GM19372 (cell line): ENCODE data around the gene HSFX1.

Experiments used
- ATAC-seq: cut with Tn5 transposase; IDR thresholded peaks from one replicate; pipeline ENCODE4 v1.9.1; 2021; ENCODE audit warnings: mild to moderate bottlenecking, low read depth, moderate library complexity; ENCODE audit not compliant: unreplicated experiment

HSFX1 gene

DNA sequence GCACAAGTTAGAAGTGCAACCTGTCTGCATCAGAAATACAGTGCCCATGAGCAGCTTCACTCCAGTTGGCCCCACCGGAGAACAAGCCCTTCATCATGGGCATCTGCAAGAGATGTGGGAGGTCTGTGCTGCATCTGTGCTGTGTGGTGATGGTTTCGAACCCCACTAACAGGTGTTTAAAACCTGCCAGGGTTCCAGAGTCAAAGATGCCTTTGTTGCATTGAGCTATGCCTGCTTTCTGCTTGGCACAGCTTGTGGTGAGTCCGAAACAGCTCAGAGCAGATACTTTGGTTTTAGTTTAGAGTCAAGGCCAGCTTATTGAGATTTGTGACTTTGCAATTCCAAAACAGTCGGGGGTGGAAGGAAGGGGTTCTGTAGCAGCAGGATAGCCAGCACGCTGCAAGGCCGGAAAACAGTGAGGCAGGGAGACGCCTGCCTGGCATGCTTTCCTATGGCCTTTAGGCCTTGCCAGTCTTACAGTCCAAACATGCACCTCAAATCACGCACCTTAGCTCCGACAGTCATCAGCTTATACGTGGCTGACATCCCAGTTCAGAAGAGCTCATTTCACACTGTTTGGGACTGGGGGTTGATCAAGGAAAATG is 29.7 kb downstream of the HSFX1 start:
- no peak for ATAC-seq

DNA sequence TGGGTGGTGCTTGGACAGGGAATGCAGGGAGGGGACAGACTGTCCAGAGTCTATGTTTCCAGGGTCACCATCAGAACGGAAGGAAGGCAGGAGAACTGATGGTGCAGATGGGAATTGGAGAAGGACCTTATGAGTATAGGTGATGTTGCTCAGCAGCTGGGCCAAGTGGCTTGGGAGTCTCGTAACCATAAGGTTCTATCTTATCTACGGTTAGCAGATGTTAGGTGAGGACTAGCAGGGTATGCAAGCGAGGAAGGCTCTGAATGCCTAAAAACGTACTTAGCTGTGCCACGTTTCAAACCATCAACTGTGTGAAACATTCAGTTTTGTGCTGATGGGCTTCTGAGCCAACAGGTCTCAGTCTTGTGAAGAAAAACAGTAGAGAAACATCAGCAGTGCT is 30.2 kb downstream of the HSFX1 start:
- ATAC-seq, result no peak

DNA sequence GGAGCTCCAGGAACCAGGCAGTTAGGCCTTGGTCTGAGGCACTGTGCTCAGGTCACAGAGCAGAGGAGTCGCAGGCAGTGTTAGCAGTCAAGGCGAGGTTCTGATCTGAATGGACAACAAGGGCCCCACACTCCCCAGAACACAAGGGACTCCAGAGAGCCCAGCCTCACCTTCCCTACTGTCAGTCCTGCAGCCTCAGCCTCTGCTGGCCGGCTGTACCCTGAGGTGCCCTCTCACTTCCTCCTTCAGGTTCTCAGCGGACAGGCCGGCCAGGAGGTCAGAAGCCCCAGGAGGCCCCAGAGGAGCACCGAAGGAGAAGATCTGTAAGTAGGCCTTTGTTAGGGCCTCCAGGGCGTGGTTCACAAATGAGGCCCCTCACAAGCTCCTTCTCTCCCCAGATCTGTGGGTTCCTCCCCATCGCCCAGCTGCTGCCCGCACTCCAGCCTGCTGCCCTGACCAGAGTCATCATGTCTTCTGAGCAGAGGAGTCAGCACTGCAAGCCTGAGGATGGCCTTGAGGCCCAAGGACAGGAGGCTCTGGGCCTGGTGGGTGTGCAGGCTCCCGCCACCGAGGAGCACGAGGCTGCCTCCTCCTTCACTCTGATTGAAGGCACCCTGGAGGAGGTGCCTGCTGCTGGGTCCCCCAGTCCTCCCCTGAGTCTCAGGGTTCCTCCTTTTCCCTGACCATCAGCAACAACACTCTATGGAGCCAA is 34.0 kb downstream of the HSFX1 start:
- no peak for ATAC-seq

GRCh38 chrX:149818652-149819051 is 44.8 kb downstream of the HSFX1 start:
- no peak for ATAC-seq

- no peak for ATAC-seq
Observed at GRCh38 chrX:149819371-149819770, 45.5 kb downstream of the HSFX1 start.

DNA sequence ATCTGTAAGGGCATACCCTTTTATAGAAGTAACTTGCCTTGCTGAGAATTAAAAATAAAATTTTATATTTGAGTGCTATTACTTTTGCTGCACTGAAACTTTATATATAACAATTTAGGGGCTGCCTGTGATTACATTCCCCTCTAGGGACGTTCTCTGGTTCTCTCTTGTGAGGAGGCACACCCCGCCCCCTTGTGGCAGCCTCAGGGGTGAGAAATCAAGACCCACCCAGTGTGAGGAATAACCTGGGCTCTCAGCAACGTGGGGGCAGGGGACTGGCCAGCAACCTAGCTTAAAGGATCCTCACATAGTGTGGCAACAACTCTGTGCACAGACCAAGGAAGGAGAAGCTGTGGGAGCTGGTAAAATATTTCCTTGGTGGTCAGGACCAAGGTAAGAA is 51.6 kb downstream of the HSFX1 start:
- no peak for ATAC-seq
